M059J (cell line): ENCODE results near the gene PNMA8A. TPM values are rescaled to one million over a fixed set of nuclear protein-coding genes. Genes with fewer than 3 reads are reported as not detected.

Source experiments
- DNase-seq: peaks from one replicate; pipeline ENCODE4 v3.0.0-alpha.2; 2012; ENCODE audit warnings: low read depth
- total RNA-seq: library from RNA; depleted of rRNA; stranded (reverse); fragments of >200 nt; shearing (Covaris generic); gene quantifications from 2 replicates; pipeline ENCODE4 v1.2.3, GENCODE V29; 2014

The PNMA8A gene
- total RNA-seq, 1 experiment from 2014 or later: 5.0 TPM

- DNase-seq: no peak
Observed at GRCh38 chr19:46492841-46493235, 21.5 kb upstream of the PNMA8A start.

- DNase-seq: no peak
Observed at GRCh38 chr19:46491975-46492682, 20.8 kb upstream of the PNMA8A start.

GRCh38 chr19:46490774-46491173 is 19.4 kb upstream of the PNMA8A start:
- DNase-seq: no peak

- DNase-seq: peak; percentile 15
Observed at GRCh38 chr19:46489445-46490272, 18.3 kb upstream of the PNMA8A start.

GRCh38 chr19:46488551-46488950 is 17.2 kb upstream of the PNMA8A start:
- no peak for DNase-seq

- peak; percentile 61 for DNase-seq
Observed at GRCh38 chr19:46487802-46488445, 16.6 kb upstream of the PNMA8A start.

GRCh38 chr19:46487178-46487801 is 15.9 kb upstream of the PNMA8A start:
- no peak for DNase-seq

GRCh38 chr19:46486358-46486757 is 15.0 kb upstream of the PNMA8A start:
- no peak for DNase-seq

- no peak for DNase-seq
Observed at GRCh38 chr19:46484656-46485055, 13.3 kb upstream of the PNMA8A start.

GRCh38 chr19:46482631-46483030 is 11.3 kb upstream of the PNMA8A start:
- DNase-seq: no peak

- no peak for DNase-seq
Observed at GRCh38 chr19:46481947-46482346, 10.6 kb upstream of the PNMA8A start.

GRCh38 chr19:46481223-46481848 is 10.0 kb upstream of the PNMA8A start:
- DNase-seq: no peak

GRCh38 chr19:46480415-46480814 is 9.1 kb upstream of the PNMA8A start:
- DNase-seq: no peak

GRCh38 chr19:46478356-46478986 is 7.1 kb upstream of the PNMA8A start:
- DNase-seq: peak; percentile 61

- no peak for DNase-seq
Observed at GRCh38 chr19:46475986-46476385, 4.6 kb upstream of the PNMA8A start.

- no peak for DNase-seq
Observed at GRCh38 chr19:46474211-46474610, 2.8 kb upstream of the PNMA8A start.

- no peak for DNase-seq
Observed at GRCh38 chr19:46472592-46472991, 1.2 kb upstream of the PNMA8A start.

GRCh38 chr19:46471811-46472543 is 614 bp upstream of the PNMA8A start:
- no peak for DNase-seq

- DNase-seq: no peak
Observed at GRCh38 chr19:46470376-46470775, 987 bp downstream of the PNMA8A start.

- no peak for DNase-seq
Observed at GRCh38 chr19:46469541-46470185, 1.7 kb downstream of the PNMA8A start.
